Measurements from ENCODE around the gene ACER1.
A peak's percentile ranks its signal among the peaks of the same experiment; 100 is the strongest.
"Not testable (repeated sequence)": the region's sequence is repeated elsewhere in the genome, so short reads cannot be mapped to it uniquely, and the experiment has no call there.

Gene ACER1

DNA sequence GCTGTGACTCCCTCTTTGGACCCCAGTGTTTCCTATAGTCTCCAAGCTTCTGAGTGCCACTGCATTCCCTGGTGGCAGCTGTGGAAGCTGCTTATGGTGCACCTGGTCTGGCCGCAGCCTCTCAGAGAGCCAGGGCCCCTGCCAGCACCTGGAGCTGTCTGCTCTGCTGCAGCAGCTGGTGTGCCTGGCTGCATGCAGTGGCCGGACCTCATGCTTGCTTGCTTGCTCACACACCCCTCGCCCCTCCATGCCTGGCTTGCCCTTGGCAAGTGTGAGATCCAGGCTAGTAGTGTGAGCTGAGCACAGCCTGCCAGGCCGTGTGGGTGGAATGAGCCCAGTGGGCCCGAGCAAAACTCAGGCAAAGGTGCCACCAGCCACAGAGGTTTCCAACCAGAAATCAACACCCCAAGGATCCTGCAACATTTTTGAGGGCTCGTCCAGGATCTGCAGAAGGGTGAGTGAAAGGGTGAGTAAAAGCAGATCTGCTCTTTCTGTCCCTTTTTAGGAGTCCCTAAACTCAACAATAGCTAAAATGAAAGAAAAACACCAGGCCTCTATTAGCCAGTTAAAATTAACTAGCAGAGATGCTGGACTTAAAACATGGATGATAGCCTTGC lies 46.0 kb downstream of the ACER1 start:
- no peak overlapping the region for H3K4me3 ChIP-seq (ENCODE audit: low read depth, low read length)
- no peak overlapping the region for H3K9ac ChIP-seq (ENCODE audit: low read length)
- H3K27ac ChIP-seq (ENCODE audit: low read depth, low read length) = no peak overlapping the region
- no peaks in the 10 kb centered on the region for H3K36me3 ChIP-seq (ENCODE audit: control insufficient read depth, insufficient read depth, low read length)
- H3K9me3 ChIP-seq (ENCODE audit: control insufficient read depth, insufficient read depth, low read depth, low read length) = peaks cover 61% of the 10 kb centered on the region
- H3K4me1 ChIP-seq (ENCODE audit: control insufficient read depth, insufficient read depth, low read length) = no peaks in the 10 kb centered on the region
- H3K27me3 ChIP-seq (ENCODE audit: control insufficient read depth, insufficient read depth, low read length) = no peaks in the 10 kb centered on the region; the same call in 1 of the 2 replicates

DNA sequence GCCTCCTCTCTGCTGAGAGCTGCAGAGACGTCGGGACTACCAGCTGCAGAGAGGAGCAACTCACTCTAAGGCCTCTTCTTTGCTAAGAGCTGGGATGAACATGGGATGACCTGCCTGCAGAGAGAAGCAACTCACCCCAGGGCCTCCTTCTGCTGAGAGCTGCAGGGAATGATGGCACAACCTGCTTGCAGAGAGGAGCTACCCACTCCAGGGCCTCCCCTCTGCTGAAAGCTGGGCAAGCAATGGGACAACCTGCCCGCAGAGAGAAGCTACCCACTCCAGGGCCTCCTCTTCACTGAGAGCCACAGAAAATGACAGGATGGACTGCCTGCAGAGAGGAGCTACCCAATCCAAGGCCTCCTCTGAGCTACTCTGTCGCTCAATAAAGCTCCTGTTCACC lies 46.7 kb downstream of the ACER1 start:
- Histone ChIP-seq H3K27ac (ENCODE audit: low read depth, low read length) (no peak overlapping the region), H3K4me1 (ENCODE audit: control insufficient read depth, insufficient read depth, low read length) (no peaks in the 10 kb centered on the region), H3K9ac (ENCODE audit: low read length) (no peak overlapping the region), H3K9me3 (ENCODE audit: control insufficient read depth, insufficient read depth, low read depth, low read length) (peaks cover 54% of the 10 kb centered on the region), H3K4me3 (ENCODE audit: low read depth, low read length) (no peak overlapping the region), H3K36me3 (ENCODE audit: control insufficient read depth, insufficient read depth, low read length) (no peaks in the 10 kb centered on the region), H3K27me3 (ENCODE audit: control insufficient read depth, insufficient read depth, low read length) (no peaks in the 10 kb centered on the region; the same call in 1 of the 2 replicates)

DNA sequence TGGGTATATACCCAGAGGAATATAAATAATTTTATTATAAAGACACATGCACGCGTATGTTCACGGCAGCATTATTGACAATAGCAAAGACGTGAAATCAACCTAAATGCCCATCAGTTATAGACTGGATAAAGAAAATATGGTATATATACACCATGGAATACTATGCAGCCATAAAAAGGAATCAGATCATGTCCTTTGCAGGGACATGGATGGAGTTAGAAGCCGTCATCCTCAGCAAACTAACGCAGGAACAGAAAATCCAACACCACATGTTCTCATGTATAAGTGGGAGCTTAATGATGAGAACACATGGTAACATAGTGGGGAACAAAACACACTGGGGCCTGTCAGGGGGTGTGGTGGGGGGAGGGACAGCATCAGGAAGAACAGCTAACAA lies 51.0 kb downstream of the ACER1 start:
- H3K27ac ChIP-seq (ENCODE audit: low read depth, low read length); H3K4me1 ChIP-seq (ENCODE audit: control insufficient read depth, insufficient read depth, low read length); H3K36me3 ChIP-seq (ENCODE audit: control insufficient read depth, insufficient read depth, low read length); H3K4me3 ChIP-seq (ENCODE audit: low read depth, low read length); H3K9ac ChIP-seq (ENCODE audit: low read length); H3K27me3 ChIP-seq (ENCODE audit: control insufficient read depth, insufficient read depth, low read length): not testable (repeated sequence)
- peaks cover 23% of the 10 kb centered on the region for H3K9me3 ChIP-seq (ENCODE audit: control insufficient read depth, insufficient read depth, low read depth, low read length)

DNA sequence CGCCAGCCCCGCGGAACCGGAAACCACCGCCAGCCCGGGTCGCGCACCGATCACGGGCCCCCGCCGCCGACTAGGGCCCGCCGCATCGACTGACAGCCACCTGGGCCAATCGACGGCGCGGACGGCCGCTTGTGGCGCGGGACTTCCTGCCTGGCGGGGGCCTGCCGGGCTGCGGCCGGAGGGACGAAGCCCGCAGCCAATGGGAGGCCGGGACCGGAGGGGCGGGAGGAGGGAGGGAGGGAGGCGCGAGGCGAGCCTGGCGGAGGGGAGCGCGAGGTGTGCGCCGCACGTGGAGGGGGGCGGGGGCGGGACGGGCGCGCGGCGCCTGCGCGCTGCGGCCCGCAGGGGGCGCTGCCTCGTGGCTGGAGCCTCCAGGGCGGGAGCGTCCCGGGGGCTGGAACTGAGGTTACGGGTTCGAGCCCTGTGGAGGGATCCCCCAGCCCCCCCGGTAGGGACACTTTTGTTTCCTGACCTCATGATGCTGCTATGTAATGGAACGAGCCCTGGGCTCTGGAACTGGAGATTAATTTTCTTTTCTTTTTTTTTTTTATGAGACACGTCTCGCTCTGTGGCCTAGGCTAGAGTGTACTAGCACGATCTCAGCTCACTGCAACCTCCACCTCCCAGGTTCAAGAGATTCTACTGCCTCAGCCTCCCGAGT lies 53.4 kb downstream of the ACER1 start, which contains the start of gene MLLT1:
MLLT1 (minus strand) TSS at position 45 of the 661 bp plus-strand sequence. CDS start 191 bp downstream, outside the sequence.
- no peaks in the 10 kb centered on the region; the same call in 1 of the 2 replicates for H3K27me3 ChIP-seq (ENCODE audit: control insufficient read depth, insufficient read depth, low read length)
- peak within 1 kb of the TSS; percentile 79 for H3K9ac ChIP-seq (ENCODE audit: low read length)
- peaks cover 3% of the 10 kb centered on the region; the same call in 1 of the 2 replicates for H3K9me3 ChIP-seq (ENCODE audit: control insufficient read depth, insufficient read depth, low read depth, low read length)
- H3K36me3 ChIP-seq (ENCODE audit: control insufficient read depth, insufficient read depth, low read length) = peaks cover 4% of the 10 kb centered on the region; the same call in 1 of the 2 replicates
- 0 out of 2 replicates have a peak within 1 kb of the TSS, but pooled peaks have one; percentile 71 for H3K27ac ChIP-seq (ENCODE audit: low read depth, low read length)
- peak within 1 kb of the TSS; percentile 70 for H3K4me3 ChIP-seq (ENCODE audit: low read depth, low read length)
- H3K4me1 ChIP-seq (ENCODE audit: control insufficient read depth, insufficient read depth, low read length) = peaks cover 22% of the 10 kb centered on the region

- Histone ChIP-seq H3K27ac (ENCODE audit: low read depth, low read length) (0 out of 2 replicates have a peak overlapping the region, but pooled peaks have one; percentile 71), H3K27me3 (ENCODE audit: control insufficient read depth, insufficient read depth, low read length) (no peaks in the 10 kb centered on the region; the same call in 1 of the 2 replicates), H3K36me3 (ENCODE audit: control insufficient read depth, insufficient read depth, low read length) (peaks cover 4% of the 10 kb centered on the region; the same call in 1 of the 2 replicates), H3K4me3 (ENCODE audit: low read depth, low read length) (peak overlapping the region; percentile 70), H3K9me3 (ENCODE audit: control insufficient read depth, insufficient read depth, low read depth, low read length) (no peaks in the 10 kb centered on the region; the same call in 1 of the 2 replicates), H3K9ac (ENCODE audit: low read length) (peak overlapping the region; percentile 79), H3K4me1 (ENCODE audit: control insufficient read depth, insufficient read depth, low read length) (peaks cover 27% of the 10 kb centered on the region)
Observed at GRCh38 chr19:6279620-6279930, 53.8 kb downstream of the ACER1 start.

GRCh38 chr19:6278740-6279619 lies 54.4 kb downstream of the ACER1 start:
- peaks cover 4% of the 10 kb centered on the region; the same call in 1 of the 2 replicates for H3K36me3 ChIP-seq (ENCODE audit: control insufficient read depth, insufficient read depth, low read length)
- peak overlapping the region; percentile 79 for H3K9ac ChIP-seq (ENCODE audit: low read length)
- no peaks in the 10 kb centered on the region for H3K27me3 ChIP-seq (ENCODE audit: control insufficient read depth, insufficient read depth, low read length)
- H3K4me3 ChIP-seq (ENCODE audit: low read depth, low read length) = peak overlapping the region; percentile 70
- no peaks in the 10 kb centered on the region; the same call in 1 of the 2 replicates for H3K9me3 ChIP-seq (ENCODE audit: control insufficient read depth, insufficient read depth, low read depth, low read length)
- peaks cover 33% of the 10 kb centered on the region for H3K4me1 ChIP-seq (ENCODE audit: control insufficient read depth, insufficient read depth, low read length)
- H3K27ac ChIP-seq (ENCODE audit: low read depth, low read length) = 0 out of 2 replicates have a peak overlapping the region, but pooled peaks have one; percentile 71

- Histone ChIP-seq H3K4me3 (ENCODE audit: low read depth, low read length) (peak overlapping the region; percentile 70; the same call in 1 of the 2 replicates), H3K9ac (ENCODE audit: low read length) (no peak overlapping the region), H3K27me3 (ENCODE audit: control insufficient read depth, insufficient read depth, low read length) (no peaks in the 10 kb centered on the region), H3K36me3 (ENCODE audit: control insufficient read depth, insufficient read depth, low read length) (peaks cover 4% of the 10 kb centered on the region; the same call in 1 of the 2 replicates), H3K27ac (ENCODE audit: low read depth, low read length) (no peak overlapping the region), H3K4me1 (ENCODE audit: control insufficient read depth, insufficient read depth, low read length) (peaks cover 43% of the 10 kb centered on the region), H3K9me3 (ENCODE audit: control insufficient read depth, insufficient read depth, low read depth, low read length) (no peaks in the 10 kb centered on the region; the same call in 1 of the 2 replicates)
Observed at GRCh38 chr19:6278051-6278450, 55.4 kb downstream of the ACER1 start.

GRCh38 chr19:6276447-6276846 lies 57.0 kb downstream of the ACER1 start:
- Histone ChIP-seq H3K36me3 (ENCODE audit: control insufficient read depth, insufficient read depth, low read length) (peaks cover 4% of the 10 kb centered on the region; the same call in 1 of the 2 replicates), H3K9ac (ENCODE audit: low read length) (no peak overlapping the region), H3K9me3 (ENCODE audit: control insufficient read depth, insufficient read depth, low read depth, low read length) (no peaks in the 10 kb centered on the region; the same call in 1 of the 2 replicates), H3K27me3 (ENCODE audit: control insufficient read depth, insufficient read depth, low read length) (no peaks in the 10 kb centered on the region), H3K4me1 (ENCODE audit: control insufficient read depth, insufficient read depth, low read length) (peaks cover 59% of the 10 kb centered on the region), H3K27ac (ENCODE audit: low read depth, low read length) (no peak overlapping the region), H3K4me3 (ENCODE audit: low read depth, low read length) (no peak overlapping the region)

DNA sequence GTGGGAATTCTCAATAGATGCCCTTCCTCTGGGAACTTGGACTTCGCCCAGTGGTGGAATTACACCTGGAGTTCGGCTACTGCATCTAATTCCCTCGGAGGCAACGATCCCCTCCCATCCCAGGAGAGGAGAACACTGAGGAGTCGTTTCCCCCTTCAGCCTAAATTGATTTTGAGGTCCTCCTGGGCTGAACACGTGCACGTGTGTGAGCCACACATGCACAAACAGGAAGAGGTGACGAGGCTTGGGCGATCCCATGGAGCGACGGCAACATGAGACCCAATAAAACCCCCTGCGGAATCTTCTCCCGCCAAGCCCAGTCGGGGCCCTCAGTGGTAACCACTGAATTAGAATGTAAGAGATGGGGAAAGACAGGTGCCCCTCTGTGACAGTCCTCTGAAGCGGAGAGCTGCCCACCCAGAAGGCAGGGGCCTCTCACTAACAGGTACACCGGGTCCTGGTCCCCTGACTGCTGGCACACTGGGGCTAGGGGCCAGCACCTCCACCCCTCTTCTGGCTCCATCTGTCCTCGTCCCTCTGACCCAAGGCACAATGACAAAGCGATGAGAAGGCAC lies 58.2 kb downstream of the ACER1 start:
- peaks cover 11% of the 10 kb centered on the region for H3K36me3 ChIP-seq (ENCODE audit: control insufficient read depth, insufficient read depth, low read length)
- H3K9me3 ChIP-seq (ENCODE audit: control insufficient read depth, insufficient read depth, low read depth, low read length) = no peaks in the 10 kb centered on the region
- H3K4me3 ChIP-seq (ENCODE audit: low read depth, low read length) = no peak overlapping the region
- H3K27me3 ChIP-seq (ENCODE audit: control insufficient read depth, insufficient read depth, low read length) = no peaks in the 10 kb centered on the region
- peaks cover 65% of the 10 kb centered on the region for H3K4me1 ChIP-seq (ENCODE audit: control insufficient read depth, insufficient read depth, low read length)
- H3K9ac ChIP-seq (ENCODE audit: low read length) = no peak overlapping the region
- no peak overlapping the region for H3K27ac ChIP-seq (ENCODE audit: low read depth, low read length)

DNA sequence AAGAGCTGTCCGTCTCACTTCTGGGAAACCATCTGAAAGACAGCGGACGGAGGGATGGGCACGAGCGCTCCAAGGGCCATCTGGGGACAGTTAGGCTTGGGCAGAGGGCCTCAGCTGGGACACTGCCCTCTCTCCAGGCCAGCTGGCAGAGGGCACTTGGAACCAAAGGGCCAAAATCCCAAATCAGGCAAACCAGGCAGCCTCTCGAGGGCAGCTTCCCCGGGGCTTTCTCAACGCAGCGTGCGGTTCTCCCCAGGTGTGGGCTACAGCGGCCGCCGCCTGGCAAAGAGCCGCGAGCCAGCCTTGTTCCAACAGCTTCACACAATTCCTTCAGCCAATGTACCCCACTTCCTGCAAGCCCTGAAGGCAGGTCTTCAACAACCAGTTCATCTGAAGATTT lies 58.7 kb downstream of the ACER1 start:
- Histone ChIP-seq H3K4me1 (ENCODE audit: control insufficient read depth, insufficient read depth, low read length) (peaks cover 65% of the 10 kb centered on the region), H3K9me3 (ENCODE audit: control insufficient read depth, insufficient read depth, low read depth, low read length) (no peaks in the 10 kb centered on the region), H3K27ac (ENCODE audit: low read depth, low read length) (no peak overlapping the region), H3K27me3 (ENCODE audit: control insufficient read depth, insufficient read depth, low read length) (no peaks in the 10 kb centered on the region), H3K9ac (ENCODE audit: low read length) (no peak overlapping the region), H3K4me3 (ENCODE audit: low read depth, low read length) (no peak overlapping the region), H3K36me3 (ENCODE audit: control insufficient read depth, insufficient read depth, low read length) (peaks cover 16% of the 10 kb centered on the region)
